GM19240 (cell line): ENCODE measurements around the gene CCNJL.
"Not testable (repeated sequence)": the region's sequence is repeated elsewhere in the genome, so short reads cannot be mapped to it uniquely, and the experiment has no call there.

Experiments
- DNase-seq: peaks from one replicate; pipeline ENCODE4 v3.0.0; 2011; ENCODE audit warnings: low spot score; ENCODE audit not compliant: insufficient read length

The CCNJL gene

GRCh38 chr5:160262151-160263074, 50.0 kb downstream of the CCNJL start:
- no peak for DNase-seq

- DNase-seq = no peak
Measured at GRCh38 chr5:160260881-160261815, 51.2 kb downstream of the CCNJL start.

- no peak for DNase-seq
Measured at GRCh38 chr5:160260006-160260775, 52.2 kb downstream of the CCNJL start.

GRCh38 chr5:160259341-160259740, 53.0 kb downstream of the CCNJL start:
- DNase-seq = no peak

DNA sequence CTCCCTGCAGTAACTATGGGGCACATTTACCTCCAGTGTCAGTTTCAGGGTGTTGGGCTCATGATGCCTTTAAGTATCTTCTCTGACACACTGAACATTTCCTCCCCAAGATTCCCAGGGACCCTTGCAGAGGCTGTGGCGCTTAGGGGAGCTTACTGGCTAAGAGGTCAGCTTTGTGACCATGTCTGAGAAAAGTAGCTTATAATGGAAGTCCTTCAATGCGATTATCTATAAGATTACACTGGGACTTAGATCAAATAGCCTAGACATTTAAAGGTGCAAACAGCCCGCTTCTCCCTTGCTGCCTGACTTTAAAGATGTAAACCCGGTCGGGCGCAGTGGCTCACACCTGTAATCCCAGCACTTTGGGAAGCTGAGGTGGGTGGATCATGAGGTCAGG, 57.7 kb downstream of the CCNJL start:
- DNase-seq = no peak

DNA sequence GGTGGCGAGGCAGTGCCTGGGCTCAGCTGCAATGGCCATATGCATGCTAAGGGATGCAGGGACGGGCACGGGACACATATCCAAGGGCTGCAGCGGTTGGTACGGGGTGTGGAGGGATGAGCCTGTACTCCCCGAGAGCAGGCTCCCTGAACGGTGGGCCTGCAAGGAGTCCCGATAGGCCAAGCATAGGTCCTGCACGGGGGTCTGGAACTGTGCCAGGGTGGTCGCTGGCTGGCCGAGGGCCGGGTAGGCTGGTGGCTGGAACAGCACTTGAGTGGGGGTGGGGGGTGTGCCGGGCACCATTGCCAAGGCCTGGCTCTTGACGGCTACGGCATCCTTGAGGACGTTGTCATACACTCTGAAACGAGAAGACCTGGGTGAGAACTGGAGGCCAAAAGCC, 58.9 kb downstream of the CCNJL start:
- no peak for DNase-seq

DNA sequence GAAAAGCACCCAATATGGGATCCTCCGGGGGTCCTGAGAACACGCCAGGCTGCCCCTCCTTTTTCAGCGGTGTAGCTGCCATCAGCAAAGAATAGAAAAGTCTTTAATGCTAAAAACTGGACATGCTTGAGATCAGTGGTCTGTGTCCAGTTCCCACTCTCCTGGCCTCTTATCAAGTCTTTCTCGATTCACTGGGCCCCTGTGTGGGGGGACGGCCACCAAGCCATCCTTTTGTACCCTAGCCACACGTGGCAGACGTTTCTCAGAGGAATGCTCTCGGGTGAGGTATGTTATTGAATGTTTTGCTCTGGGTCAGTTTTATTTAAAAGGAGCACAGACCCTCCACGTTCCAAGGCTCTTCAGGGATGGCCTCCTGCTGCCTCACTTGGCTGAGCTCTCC, 59.4 kb downstream of the CCNJL start:
- no peak for DNase-seq

DNA sequence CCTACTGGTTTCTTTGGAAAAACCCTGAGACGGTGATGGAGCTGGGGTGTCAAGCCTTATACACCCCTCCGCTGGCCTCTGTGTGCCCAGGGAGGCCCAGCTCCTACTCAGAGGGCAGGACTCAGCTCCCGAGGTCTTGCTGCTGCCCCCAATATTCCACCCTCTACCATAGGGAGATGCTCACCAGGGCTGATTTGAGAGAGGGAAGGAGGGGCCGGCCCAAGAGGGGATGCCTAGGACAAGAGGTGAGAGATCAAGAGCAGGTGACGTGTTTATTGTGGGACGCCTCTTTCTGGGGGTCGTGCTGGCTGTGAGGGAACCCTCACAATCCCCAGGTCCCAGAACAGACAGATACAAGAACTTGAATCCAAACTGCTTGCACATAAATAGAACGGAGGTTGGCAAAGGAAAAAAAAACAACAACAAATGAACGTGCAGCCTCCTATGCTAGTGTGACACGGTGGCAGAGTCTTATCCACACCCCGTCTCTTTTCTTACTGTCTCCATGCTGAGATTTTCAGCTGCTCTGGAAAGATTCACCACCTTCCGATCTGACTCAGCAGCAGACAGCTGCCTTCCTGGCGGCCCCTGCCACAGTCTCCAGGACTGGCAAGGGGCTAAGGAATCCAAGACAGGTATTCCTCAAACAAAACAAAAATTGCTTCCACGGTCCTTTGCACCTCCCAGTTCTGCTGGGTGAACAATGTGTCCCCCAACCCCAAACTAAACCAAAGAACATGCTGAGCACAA, 60.8 kb downstream of the CCNJL start:
- no peak for DNase-seq

DNA sequence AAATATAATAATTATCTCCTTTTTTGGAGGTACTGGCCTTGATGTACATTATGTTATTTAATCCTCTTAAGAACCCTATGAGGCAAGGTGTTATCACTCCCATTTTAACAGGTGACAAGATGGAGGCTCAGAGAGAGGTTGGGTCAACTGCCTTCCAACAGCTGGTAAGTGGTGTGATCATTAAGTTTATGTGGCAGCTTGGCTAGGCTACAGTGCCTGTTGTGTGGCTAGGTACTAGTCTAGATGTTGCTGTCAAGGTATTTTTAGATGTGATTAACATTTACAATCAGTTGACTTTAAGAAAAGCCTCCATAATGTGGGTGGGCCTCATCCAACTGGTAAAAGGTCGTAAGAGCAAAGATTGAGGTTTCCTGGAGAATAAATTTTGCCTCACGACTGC, 61.5 kb downstream of the CCNJL start:
- DNase-seq = no peak

GRCh38 chr5:160250226-160250625, 62.1 kb downstream of the CCNJL start:
- no peak for DNase-seq

DNA sequence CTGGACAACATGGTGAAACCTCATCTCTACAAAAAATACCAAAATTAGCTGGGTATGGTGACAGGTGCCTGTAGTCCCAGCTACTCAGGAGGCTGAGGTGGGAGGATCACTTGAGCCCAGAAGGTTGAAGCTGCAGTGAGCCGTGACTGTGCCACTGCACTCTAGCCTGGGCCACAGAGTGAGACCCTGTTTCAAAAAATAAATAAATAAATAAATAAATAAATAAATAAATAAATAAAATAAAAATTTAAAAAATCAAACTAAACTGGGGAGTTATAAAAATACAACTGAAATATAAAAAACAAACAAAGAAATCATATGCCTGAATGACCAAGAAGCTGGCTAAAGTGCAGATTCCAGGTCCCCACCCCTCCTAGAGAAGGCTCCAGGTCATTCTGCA, 62.8 kb downstream of the CCNJL start:
- DNase-seq = not testable (repeated sequence)

DNA sequence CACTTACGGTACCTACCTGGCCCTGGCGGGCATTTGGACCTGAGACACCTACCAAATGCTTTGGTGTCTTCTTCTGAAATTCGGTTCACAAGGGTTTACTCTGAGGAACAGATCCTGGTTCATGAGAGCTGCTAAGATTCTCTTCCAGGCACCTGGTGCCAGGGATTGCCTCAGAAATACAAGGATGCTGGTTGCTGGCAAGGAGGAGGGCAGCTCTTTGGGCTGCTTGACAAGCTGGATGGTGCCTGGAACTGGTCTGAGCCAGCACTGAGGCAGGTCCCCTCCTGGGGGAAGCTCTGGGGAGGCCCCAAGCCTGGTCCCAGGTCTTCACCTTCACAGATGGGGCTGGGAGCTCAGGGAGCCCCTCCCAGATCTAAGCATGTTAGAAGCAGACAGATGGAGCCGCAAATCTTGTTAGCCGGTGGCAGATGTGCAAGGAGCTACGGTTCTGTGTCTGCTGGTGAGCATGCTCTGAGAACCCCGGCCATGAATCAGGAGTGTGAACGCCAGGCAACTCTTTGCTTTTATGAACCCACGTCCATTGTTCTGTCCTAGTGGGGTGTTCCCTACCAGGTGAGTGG, 66.8 kb downstream of the CCNJL start:
- DNase-seq = no peak

DNA sequence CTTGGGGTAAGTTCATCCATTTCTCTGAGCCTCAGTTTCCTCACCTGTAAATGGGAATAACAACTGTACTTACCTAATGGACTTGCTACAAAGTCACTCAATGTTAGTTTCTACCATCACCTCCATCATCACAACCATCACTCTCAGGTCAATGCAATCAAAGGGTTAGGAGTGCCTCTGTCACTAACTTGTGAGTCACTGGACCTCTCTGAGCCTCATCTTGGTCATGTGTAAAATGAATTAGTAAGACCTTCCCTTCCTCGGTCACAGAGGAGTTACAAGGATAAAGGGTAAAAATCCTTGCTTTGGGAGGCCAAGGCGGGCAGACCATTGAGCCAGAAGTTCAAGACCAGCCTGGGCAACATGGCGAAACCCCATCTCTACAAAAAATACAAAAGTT, 70.2 kb downstream of the CCNJL start:
- DNase-seq = no peak

- DNase-seq = no peak
Measured at GRCh38 chr5:160240350-160240749, 72.0 kb downstream of the CCNJL start.

GRCh38 chr5:160237571-160238093, 74.7 kb downstream of the CCNJL start:
- DNase-seq = no peak

- DNase-seq = no peak
Measured at GRCh38 chr5:160235731-160236130, 76.6 kb downstream of the CCNJL start.

- DNase-seq = no peak
Measured at GRCh38 chr5:160233215-160233614, 79.1 kb downstream of the CCNJL start.

GRCh38 chr5:160231783-160232342, 80.5 kb downstream of the CCNJL start:
- no peak for DNase-seq

DNA sequence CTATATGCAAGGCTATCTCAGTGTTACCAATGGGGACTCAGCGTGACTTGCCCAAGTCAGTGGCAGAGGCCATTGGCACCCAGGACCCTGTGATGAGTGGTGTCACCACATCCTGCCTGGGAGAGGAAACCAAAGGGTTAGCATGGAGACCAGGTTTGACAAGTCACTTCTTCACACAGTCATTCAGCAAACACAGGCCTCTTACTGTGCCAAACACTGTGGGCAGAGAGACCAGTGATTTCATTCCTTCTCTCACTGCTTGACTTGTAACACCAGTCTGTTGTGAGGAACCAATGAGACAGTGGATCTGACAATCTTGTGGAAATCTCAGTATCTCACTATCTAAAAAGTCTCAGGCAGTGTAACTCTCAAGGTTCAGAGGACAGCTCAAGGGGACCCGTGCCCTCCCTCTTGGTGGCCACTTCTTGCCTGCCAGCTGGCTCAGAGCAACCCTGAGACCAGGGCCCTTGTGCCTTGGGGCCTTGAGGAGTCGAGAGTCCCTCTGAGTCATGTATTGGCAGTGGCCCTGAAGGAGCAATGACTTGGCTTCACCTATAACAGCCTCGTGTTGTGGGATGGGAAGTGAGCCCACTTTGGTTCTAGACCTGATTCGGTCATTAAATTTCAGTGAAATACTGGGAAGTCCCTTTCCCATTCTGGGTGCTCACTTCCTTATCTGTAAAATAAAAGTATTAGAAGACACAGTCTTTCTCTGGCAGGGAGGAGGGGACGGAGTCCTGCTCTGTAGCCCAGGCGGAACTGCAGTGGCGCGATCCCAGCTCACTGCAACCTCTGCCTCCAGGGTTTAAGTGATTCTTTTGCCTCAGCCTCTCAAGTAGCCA, 81.5 kb downstream of the CCNJL start:
- DNase-seq = no peak
